HepG2 (cell line): Measurements from ENCODE around the gene TKTL1. TPM values are rescaled to one million over a fixed set of nuclear protein-coding genes. Genes with fewer than 3 reads are reported as not detected.
"Not testable (repeated sequence)": the region's sequence is repeated elsewhere in the genome, so short reads cannot be mapped to it uniquely, and the experiment has no call there.

Experiments
- ATAC-seq: fragments of 200-7000 bp; cut with Tn5 transposase; 3 replicates; pipeline ENCODE4 v1.9.1; 2020; ENCODE audit warnings: mild to moderate bottlenecking, moderate library complexity
- BruUV-seq: library from RNA; stranded (reverse); fragments of 400-500 nt; replicated peaks from 2 replicates; lab custom pipeline; 2021; lab: Mats Ljungman, UMichigan
- CTCF ChIA-PET: fragments of 300-600 bp; formaldehyde crosslinking; extraction: SDS; loops from one replicate; lab custom pipeline; 2021; ENCODE audit warnings: low total read pairs, inconsistent platforms, low intra/inter-chr PET ratio; lab: Yijun Ruan, JAX
- POLR2A ChIA-PET: fragments of 350-600 bp; sonication (Branson Sonifier 250); formaldehyde crosslinking; loops from one replicate; lab custom pipeline; 2020; ENCODE audit warnings: antibody characterized with exemption, inconsistent platforms; lab: Yijun Ruan, JAX
- DNase-seq: peaks from one replicate; pipeline ENCODE4 v3.0.0-alpha.2; 2015; ENCODE audit warnings: low spot score
- FAIRE-seq: peaks from 3 replicates; lab custom pipeline; 2011; peaks lifted over from hg19 to GRCh38; lab: Jason Lieb, UNC
- H2AFZ ChIP-seq: one replicate; pipeline ENCODE4 v1.6.1; 2011; ENCODE audit warnings: low read length, inconsistent platforms
- H3K27ac ChIP-seq: fragments of 300-600 bp; 3 replicates; pipeline ENCODE4 v1.8.0; 2011; ENCODE audit warnings: mixed run types, mild to moderate bottlenecking, mixed read lengths, low read length, inconsistent platforms; ENCODE audit not compliant: insufficient read depth; ENCODE audit errors: extremely low read length
- H3K27me3 ChIP-seq, 2 experiments: fragments of 200-600 bp in 1 of 2; 2 replicates in 1 of 2; 3 replicates in 1 of 2; pipeline versions ENCODE4 v1.6.0 to v1.8.0; 2011; ENCODE audit warnings: low read length in 2 of 2, mild to moderate bottlenecking in 2 of 2, moderate library complexity in 2 of 2, inconsistent platforms in 1 of 2; ENCODE audit not compliant: insufficient read depth in 2 of 2, control insufficient read depth in 1 of 2
- H3K36me3 ChIP-seq, 2 experiments: fragments of 200-600 bp in 1 of 2; replicated peaks in 1 of 2; 2 replicates in 1 of 2; 3 replicates in 1 of 2; pipeline versions ENCODE4 v1.5.1 to v1.8.0; 2011; ENCODE audit warnings: low read length in 2 of 2, inconsistent platforms in 1 of 2; ENCODE audit not compliant: insufficient read depth in 2 of 2, control insufficient read depth in 1 of 2
- H3K4me1 ChIP-seq: 2 replicates; pipeline ENCODE4 v1.5.1; 2012; ENCODE audit warnings: low read length, inconsistent platforms; ENCODE audit not compliant: insufficient read depth
- H3K4me2 ChIP-seq: 2 replicates; pipeline ENCODE4 v1.6.0; 2011; ENCODE audit warnings: low read depth, low read length, inconsistent platforms
- H3K4me3 ChIP-seq, 3 experiments: fragments of 200-600 bp in 1 of 3; sonication (generic), shearing (Covaris generic) in 1 of 3; replicated peaks in 1 of 3; 2 replicates each; pipeline ENCODE4 v1.5.1; 2011 to 2016; ENCODE audit warnings: low read length in 3 of 3, inconsistent platforms in 2 of 3, low read depth in 2 of 3, mild to moderate bottlenecking in 2 of 3, control low read depth in 1 of 3, mixed read lengths in 1 of 3; ENCODE audit not compliant: insufficient read depth in 1 of 3
- H3K79me2 ChIP-seq: one replicate; pipeline ENCODE4 v1.6.1; 2011; ENCODE audit warnings: low read length, inconsistent platforms; ENCODE audit not compliant: insufficient read depth
- H3K9ac ChIP-seq: 2 replicates; pipeline ENCODE4 v1.6.0; 2011; ENCODE audit warnings: mild to moderate bottlenecking, low read depth, low read length, inconsistent platforms; ENCODE audit not compliant: insufficient read depth
- H3K9me3 ChIP-seq: 2 replicates; pipeline ENCODE4 v1.5.1; 2012; ENCODE audit warnings: mild to moderate bottlenecking, low read length
- H4K20me1 ChIP-seq: 2 replicates; pipeline ENCODE4 v1.6.0; 2011; ENCODE audit warnings: inconsistent platforms, mild to moderate bottlenecking, low read length, moderate library complexity; ENCODE audit not compliant: insufficient read depth
- BORCS8-MEF2B ChIP-seq: sonication (generic); formaldehyde crosslinking; IDR thresholded peaks from 2 replicates; pipeline ENCODE4 v1.8.0; 2022; ENCODE audit warnings: mild to moderate bottlenecking, missing genetic modification reagents
- FOXJ3 ChIP-seq: sonication (generic); formaldehyde crosslinking; IDR thresholded peaks from 2 replicates; pipeline ENCODE4 v1.4.0; 2020; ENCODE audit warnings: missing genetic modification reagents, mild to moderate bottlenecking, borderline replicate concordance
- JUN ChIP-seq: sonication (generic); formaldehyde crosslinking; IDR thresholded peaks from 2 replicates; pipeline ENCODE4 v1.4.0; 2020; ENCODE audit warnings: mild to moderate bottlenecking, missing genetic modification reagents
- THAP11 ChIP-seq: IDR thresholded peaks from 2 replicates; pipeline ENCODE4 v1.6.1; 2016; ENCODE audit warnings: missing biosample characterization, missing genetic modification reagents
- THRA ChIP-seq: sonication (generic); formaldehyde crosslinking; IDR thresholded peaks from 2 replicates; pipeline ENCODE4 v1.4.0; 2020; ENCODE audit warnings: missing genetic modification reagents, borderline replicate concordance
- ZNF543 ChIP-seq: sonication (generic); formaldehyde crosslinking; IDR thresholded peaks from 2 replicates; pipeline ENCODE4 v1.4.0; 2020; ENCODE audit warnings: mild to moderate bottlenecking, missing genetic modification reagents
- WGBS: methylation state at CpG from one replicate; pipeline ENCODE4 v1.1.6; 2017; ENCODE audit warnings: low lambda C conversion rate; 5-methylcytosine and 5-hydroxymethylcytosine counted together
- in situ Hi-C: cut with HindIII; loops from 2 replicates; pipeline ENCODE4 v1.10.0; 2017; ENCODE audit warnings: low pct_unique_long_range_greater_than_20kb; ENCODE audit not compliant: extremely low pct_ligation_motif_present
- intact Hi-C: fragments of 100-400 bp; cut with micrococcal nuclease; formaldehyde crosslinking; loops from one replicate; pipeline ENCODE4 v1.10.0; 2022; ENCODE audit not compliant: unreplicated experiment
- polyA plus RNA-seq, 8 experiments: library from polyadenylated mRNA; depleted of rRNA in 3 of 8; stranded (reverse) in 7 of 8; unstranded in 1 of 8; fragments of >200 nt; fragmentation: Illumina TruSeq in 4 of 8; extraction: Trizol in 4 of 8; gene quantifications; 2 replicates each; pipeline versions ENCODE4 v1.2.1 to v1.2.3, GENCODE V29; 2011 to 2016; ENCODE audit warnings: low read depth in 4 of 8, missing spikeins in 1 of 8, mixed read lengths in 1 of 8; ENCODE audit not compliant: insufficient read depth in 1 of 8
- total RNA-seq, 5 experiments: library from RNA; depleted of rRNA; stranded (reverse); fragments of >200 nt; fragmentation: Illumina TruSeq; extraction: Trizol; gene quantifications; 2 replicates each; pipeline ENCODE4 v1.2.3, GENCODE V29; 2016; ENCODE audit warnings: low read depth in 1 of 5
- TF ChIP-seq, protein P1 (sequence below): sonication (generic); formaldehyde crosslinking; IDR thresholded peaks from 2 replicates; pipeline ENCODE4 v1.4.0; 2020; ENCODE audit warnings: missing genetic modification reagents, mild to moderate bottlenecking, borderline replicate concordance

Gene TKTL1
- total and polyA plus RNA-seq, 2 of the 13 experiments (the other 11 are each of a cell fraction or from before 2014, with no cell fraction given), result not detected

- FAIRE-seq (no peak), ATAC-seq (no peak), DNase-seq (no peak)
- Histone ChIP-seq H3K4me3 (no peak overlapping the region), H3K27me3 (no peaks in the 10 kb centered on the region; a peak in 1 of 5 replicates), H2AFZ (no peak overlapping the region), H3K4me1 (no peaks in the 10 kb centered on the region), H3K27ac (no peak overlapping the region), H3K36me3 (no peaks in the 10 kb centered on the region), H4K20me1 (no peaks in the 10 kb centered on the region), H3K4me2 (no peak overlapping the region), H3K79me2 (no peaks in the 10 kb centered on the region), H3K9ac (no peak overlapping the region), H3K9me3 (no peaks in the 10 kb centered on the region)
- WGBS, result 66% methylated on average over 3 of the region's 8 CpGs
- TF ChIP-seq BORCS8-MEF2B (CRISPR knock-in tag), result no peak
- TF ChIP-seq THRA, result no peak
- no peak for TF ChIP-seq ZNF543 (CRISPR knock-in tag)
- TF ChIP-seq THAP11 (CRISPR knock-in tag), result no peak
- TF ChIP-seq, protein P1, sequence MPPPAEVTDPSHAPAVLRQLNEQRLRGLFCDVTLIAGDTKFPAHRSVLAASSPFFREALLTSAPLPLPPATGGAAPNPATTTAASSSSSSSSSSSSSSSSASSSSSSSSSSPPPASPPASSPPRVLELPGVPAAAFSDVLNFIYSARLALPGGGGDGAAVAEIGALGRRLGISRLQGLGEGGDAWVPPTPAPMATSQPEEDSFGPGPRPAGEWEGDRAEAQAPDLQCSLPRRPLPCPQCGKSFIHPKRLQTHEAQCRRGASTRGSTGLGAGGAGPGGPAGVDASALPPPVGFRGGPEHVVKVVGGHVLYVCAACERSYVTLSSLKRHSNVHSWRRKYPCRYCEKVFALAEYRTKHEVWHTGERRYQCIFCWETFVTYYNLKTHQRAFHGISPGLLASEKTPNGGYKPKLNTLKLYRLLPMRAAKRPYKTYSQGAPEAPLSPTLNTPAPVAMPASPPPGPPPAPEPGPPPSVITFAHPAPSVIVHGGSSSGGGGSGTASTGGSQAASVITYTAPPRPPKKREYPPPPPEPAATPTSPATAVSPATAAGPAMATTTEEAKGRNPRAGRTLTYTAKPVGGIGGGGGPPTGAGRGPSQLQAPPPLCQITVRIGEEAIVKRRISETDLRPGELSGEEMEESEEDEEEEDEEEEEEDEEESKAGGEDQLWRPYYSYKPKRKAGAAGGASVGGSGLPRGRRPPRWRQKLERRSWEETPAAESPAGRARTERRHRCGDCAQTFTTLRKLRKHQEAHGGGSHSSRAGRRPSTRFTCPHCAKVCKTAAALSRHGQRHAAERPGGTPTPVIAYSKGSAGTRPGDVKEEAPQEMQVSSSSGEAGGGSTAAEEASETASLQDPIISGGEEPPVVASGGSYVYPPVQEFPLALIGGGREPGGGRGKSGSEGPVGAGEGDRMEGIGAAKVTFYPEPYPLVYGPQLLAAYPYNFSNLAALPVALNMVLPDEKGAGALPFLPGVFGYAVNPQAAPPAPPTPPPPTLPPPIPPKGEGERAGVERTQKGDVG, result no peak
- TF ChIP-seq FOXJ3 (CRISPR knock-in tag), result no peak
- no peak for TF ChIP-seq JUN (CRISPR knock-in tag)
- BruUV-seq, result no TSS peak
- intact Hi-C loops (no loop called here), in situ Hi-C loops (no loop called here)
- CTCF ChIA-PET, result no interaction called here
- POLR2A ChIA-PET, result no interaction called here
Observed at GRCh38 chrX:154300816-154301215, 5.2 kb downstream of the TKTL1 start.

DNA sequence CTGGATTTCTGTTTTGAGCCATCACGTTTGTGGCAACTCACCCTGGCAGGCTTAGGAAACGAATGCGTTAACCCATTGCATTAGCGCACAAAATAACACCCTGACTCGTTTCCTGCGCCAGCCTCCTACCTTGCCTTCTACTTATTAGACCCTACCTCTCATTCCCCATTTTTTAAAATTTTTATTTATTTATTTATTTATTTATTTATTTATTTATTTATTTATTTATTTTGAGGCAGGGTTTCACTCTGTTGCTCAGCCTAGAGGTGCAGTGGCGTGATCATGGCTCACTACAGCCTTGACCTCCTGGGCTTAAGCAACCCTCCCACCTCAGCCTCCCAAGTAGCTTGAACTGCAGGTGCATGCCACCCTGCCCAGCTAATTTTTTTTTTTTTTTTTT lies 7.4 kb downstream of the TKTL1 start:
- CTCF ChIA-PET, result not testable (repeated sequence)

More for the DNA sequence above, 7.4 kb downstream of the TKTL1 start:
- DNase-seq, H4K20me1 ChIP-seq, H3K79me2 ChIP-seq, H3K4me3 ChIP-seq, H3K36me3 ChIP-seq, H3K27me3 ChIP-seq, intact Hi-C loops, H2AFZ ChIP-seq, in situ Hi-C loops, H3K27ac ChIP-seq, H3K4me1 ChIP-seq, BruUV-seq, POLR2A ChIA-PET, H3K4me2 ChIP-seq, FAIRE-seq, H3K9me3 ChIP-seq, ATAC-seq, H3K9ac ChIP-seq: not testable (repeated sequence)
- 45% methylated on average over 6 of the region's 7 CpGs for WGBS
